HG03378 (cell line): ENCODE measurements around the gene SFXN2.

Source experiments
- ATAC-seq: cut with Tn5 transposase; IDR thresholded peaks from one replicate; pipeline ENCODE4 v1.9.1; 2021; ENCODE audit warnings: mild to moderate bottlenecking, moderate library complexity; ENCODE audit not compliant: unreplicated experiment

SFXN2 gene

DNA sequence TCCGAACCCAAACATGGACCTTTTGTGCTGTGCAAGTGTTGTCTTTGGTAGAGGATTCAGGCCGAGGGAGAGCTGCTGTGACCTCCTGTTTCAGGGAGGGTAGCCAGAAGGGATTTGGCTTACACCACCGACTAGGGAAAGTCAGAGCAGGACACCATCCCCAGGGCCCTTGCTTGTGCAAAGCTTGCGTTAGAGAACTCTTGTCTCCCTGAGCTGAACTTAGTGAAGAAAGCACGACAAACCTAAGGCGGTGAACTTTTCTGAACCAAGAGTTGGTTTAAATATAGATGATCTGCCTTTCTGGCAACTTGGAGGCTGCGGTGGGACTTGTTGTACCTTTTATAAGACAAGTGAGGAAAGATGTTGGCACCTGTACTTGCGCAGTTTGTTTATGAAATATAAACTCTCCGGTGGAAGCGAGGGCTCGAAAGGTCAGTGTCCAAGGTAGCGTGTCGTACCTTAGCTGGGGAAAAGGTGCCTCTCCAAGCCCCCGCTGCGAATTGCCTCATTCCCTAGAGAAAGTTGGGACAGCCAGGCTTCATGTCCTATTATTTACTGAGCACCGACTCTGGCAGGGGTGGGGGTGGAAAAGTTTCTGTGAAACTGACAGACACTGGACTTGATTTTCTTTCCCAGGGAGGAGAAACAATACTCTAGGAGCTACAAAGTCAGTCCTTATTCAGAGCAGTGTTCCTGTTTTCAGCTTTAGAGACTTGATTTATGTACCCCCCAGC lies 60.9 kb downstream of the SFXN2 start:
- no peak for ATAC-seq

DNA sequence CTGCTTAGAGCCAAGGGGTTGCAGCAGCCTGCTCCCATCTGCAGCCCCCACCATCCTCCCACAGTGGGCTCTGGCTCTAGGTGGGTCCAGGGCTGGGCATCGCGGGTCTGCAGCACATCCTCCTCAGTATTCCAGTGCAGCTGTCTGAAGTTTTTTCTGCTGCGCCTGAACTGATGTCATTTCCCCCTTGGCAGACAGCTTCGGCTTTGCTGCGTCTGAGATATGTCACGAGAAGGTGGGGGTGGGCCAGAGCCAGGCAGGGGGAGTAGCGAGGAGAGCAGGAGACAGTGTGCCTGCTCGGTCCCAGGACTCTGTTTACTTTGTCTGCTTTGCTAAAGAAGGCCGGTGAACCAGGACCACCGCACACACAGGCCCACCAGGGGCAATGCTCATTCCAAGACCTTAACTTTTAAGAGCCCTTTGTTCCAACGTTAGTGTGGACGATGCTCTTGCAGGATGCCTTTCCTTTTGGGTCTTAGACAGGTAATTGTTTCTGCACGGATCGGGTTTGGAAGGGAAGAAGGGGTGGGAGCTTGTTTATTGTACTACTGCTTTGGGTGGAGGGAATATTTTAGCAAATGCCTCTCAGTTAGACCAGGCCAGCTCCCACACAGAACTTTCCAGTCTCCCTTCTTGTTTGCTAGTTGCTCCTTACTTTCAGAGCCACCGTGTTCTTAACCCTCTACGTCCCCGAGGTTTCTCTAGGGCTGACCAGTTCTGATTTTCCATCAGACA lies 61.7 kb downstream of the SFXN2 start:
- no peak for ATAC-seq

DNA sequence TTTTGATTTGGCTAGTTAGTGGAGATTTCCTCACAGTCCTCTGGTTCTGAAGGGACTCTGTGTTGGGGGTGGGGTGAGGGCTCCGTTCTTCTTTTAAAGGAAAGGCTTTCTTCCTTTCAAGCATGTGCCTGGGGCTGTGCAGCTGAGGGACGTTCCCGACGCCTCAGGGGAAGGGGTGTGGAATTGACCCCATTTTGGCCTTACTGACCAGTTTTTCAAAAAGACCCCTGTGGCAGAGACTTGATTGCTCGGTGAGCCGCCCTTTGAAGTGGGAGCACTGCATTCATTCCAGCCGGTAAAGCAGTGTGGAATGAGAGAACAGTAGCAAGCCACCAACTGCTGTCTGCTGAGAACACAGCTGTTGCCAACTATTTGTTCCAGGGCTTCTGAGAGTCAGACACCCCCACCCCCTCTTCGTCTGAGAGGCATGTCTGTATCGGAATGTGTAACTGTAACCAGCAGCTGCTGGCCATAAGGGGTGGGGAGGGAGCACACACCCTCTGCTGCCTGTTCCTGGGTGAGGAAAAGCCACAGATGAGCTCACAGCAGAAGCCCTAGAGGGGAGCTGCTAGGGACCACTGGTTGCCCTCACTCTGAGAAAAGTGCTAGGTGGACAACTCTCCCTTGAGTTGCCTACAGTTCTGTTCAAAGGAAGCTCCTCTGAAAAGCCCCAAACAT lies 62.5 kb downstream of the SFXN2 start:
- no peak for ATAC-seq

DNA sequence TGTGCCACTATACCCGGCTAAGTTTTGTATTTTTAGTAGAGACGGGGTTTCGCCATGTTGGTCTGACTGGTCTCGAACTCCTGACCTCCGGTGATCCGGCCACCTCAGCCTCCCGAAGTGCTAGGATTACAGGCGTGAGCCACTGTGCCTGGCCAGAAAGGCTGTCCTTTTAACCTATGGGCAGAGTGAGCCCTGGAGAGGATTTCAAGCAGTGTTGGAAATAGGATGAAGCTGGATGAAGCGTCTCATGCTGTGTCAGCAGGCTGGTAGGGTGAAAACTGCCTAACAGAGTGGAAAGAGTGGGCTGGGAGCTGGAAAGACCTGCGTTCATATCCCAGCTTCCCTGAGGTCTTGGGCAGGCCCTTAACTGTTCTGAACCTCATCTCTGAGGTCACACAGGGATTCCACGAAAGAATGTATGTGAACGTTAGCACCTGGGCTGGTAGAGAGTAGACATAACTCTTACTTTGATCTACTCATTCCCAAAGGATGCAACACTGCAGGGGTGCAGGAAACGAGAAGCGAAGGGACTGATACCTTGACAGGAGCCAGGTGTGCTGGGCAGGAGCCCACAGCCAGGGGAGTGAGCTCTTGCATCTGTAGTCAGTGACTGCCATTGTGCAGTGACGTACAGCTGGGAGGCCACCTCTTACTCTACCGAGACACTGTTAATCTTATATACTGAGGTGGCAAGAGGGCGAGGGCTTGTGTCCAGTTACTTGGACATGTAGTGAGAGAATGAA lies 63.4 kb downstream of the SFXN2 start:
- no peak for ATAC-seq

DNA sequence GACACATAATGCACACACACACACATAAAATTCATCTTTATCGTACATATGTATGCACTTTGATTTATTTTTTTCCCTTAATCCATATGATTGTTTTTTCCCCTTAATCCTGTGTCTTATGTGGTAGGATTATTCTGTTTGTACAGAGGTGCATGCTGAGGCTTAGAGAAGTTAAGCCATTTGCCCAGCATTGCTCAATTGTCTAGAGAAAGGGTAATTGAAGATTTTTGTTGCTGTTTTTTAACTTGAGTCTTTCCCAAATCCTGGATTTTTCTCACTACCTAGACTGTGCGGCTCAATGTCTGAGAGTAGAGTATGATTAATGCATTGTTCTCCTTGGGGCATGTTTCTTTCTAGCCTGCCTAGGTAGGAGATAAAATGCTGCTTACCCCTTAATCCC lies 64.3 kb downstream of the SFXN2 start:
- ATAC-seq, result no peak

DNA sequence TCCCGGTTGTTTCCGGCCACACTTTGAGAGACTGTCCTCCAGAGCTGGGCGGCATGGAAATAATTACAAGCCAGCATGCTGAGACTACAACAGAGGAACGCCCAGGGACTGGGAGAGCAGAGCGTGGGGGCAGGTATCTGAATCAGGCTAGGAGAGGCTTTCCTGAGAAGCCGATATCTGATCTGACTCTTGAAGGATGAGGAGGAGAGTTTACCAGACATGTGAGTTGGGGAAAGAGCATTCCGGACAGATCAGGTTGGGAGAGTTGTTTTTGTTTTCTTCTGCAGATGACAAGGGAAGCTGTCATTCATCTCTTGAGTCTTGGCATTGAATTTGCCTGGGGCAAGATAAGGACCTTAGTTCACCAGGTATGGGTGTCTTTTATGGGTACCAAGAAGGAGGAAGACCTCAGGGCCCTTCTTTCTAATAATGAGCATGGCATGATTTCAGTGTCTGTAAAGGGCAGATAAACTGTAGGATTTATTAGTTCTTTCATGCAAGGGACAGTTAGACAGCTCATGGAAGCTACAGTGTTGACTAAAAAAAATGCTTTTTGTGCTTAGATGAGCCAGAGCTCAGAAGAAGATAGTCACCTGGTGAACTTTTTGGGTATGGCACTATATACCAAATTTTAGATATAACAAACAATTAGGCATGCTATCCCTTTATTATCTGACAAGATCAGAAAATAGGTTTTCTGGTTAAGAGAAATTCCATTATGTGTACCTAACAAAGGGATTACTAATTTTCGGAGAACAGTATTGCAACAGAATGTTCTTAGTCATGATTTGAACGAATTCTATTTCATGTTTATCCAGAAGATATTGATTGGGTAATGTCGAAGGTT lies 65.5 kb downstream of the SFXN2 start:
- ATAC-seq, result no peak

DNA sequence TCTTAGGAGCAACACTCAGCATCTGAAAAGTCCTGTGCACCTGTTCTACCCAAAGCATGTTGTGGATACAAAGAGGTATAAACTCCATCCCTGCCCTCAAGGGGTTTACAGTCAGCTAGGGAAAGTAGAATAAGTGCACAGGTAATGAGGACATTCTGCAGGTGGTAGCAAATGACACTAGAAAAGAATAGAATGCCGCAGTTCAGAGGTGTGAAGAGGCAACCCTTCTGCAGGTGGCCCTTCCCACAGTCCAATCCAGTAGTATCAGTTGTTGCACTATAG lies 66.0 kb downstream of the SFXN2 start:
- no peak for ATAC-seq

DNA sequence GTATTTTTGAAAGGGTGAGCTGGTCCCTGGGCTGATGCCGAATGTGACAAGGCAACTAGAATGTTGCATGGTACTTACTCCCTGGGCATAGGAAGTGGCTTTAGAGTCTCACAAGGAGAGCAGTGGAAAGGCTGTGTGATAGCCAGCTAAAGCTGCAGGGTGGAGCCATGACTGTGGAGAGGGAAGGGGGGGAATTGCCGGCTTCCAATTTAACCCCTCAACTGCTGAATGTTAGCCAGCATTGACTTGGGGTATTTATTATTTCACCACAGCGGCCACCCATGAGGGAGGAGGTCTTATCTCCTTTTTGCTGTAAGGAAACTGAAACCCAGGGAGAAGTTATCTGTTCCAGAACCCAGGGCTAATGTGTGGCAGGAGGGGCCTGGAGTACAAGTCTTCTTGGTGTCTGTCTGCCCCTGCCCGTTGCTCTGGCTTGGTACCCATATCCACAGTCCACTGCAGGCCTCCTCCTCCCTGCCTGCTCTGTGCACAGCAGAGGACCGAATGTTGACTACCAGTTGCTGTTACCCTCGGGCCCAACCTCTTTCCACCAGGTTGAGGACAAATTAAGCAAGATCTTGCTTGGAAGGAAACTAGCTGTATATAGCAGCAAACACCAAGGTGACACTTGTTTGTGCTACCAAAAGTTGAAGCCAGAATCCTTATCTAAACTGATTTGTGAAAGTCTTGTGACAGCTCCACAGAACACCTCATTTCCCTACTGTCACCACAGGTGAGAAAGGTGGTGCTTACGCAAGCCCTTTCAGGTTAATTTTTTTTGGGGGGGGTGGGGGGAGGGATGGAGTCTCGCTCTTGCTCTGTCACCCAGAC lies 66.9 kb downstream of the SFXN2 start:
- no peak for ATAC-seq

DNA sequence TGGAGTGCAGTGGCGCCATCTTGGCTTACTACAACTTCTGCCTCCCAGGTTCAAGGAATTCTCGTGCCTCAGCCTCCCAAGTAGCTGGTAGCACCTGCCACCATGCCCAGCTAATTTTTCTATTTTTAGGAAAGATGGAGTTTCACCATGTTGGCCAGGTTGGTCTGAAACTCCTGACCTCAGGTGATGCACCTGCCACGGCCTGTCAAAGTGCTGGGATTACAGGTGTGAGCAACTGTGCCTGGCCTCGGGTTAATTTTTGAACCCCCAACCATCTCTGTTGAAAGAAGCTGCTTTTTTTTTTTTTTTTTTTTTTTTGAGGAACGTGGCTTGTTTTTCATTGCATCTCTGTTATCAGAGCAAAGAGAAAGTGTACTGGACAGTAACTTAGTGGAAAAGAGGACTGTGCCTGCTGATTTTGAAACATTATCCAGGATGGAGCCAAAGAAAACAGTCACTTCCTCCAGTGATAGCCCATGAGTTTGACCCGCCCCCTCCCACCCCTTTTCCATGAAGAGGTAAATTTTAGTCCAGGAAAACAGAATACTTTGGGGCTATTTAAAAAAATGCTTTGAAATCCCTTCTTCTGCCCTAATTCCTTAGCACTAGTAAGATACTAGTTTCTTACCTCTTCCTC lies 67.6 kb downstream of the SFXN2 start:
- ATAC-seq, result no peak

DNA sequence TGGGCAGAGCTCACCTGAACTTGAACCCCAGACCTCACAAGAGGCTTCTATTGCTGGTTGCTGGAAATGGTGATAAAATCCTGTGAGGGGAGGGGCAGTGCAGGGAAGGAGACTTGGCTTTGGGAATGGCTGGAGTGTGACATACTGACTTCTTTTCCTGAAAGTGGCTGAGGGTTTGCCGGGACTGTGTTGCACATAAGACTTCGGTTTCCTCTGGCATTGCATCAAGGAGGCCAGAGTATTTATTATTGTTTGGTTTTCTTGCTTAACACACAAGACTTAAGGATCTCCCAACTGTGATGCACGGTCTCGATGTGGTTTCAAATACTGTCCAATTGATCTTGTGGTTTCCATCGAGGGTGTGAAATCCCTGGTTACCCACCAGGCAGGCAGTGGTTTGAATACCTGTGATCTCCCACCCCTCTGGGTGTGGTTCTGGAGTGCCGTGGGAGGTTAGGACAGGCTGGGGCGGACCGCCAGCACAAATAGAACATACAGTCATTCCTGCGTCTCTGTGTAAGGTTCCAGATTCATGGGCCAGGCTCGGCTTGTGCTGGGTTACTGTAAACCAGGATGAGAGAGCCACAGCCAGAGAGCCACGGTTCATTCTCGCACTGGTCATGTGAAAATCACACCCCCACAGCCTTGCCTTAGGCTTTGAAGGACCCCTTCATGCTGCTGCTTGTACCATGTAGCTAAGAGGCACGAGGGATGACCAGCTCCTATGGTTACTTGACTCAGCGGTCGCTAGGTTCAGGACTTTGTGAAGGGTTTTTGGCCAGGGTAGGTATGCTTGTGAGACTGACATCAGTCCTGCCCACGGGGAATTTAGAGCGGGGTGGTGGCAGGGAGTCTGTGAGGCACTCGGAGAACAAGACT lies 68.5 kb downstream of the SFXN2 start:
- ATAC-seq, result no peak

DNA sequence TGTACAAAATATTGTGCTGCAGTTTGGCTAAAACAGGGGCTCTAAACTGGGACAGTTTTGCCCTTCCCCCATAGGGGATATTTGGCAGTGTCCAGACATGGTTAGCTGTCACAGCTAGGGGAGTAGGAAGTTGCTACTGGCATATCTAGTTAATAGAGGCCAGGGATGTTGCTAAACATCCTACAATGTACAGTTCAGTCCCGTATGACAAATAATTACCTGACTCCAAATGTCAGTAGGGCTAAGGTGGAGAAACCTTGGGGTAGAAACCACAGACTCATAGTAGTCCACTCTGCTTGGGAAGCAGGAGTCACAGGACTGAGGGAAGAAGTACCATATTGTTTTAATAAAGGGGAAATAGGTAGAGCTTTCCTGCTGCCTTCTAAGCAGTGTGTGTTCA lies 69.1 kb downstream of the SFXN2 start:
- no peak for ATAC-seq

DNA sequence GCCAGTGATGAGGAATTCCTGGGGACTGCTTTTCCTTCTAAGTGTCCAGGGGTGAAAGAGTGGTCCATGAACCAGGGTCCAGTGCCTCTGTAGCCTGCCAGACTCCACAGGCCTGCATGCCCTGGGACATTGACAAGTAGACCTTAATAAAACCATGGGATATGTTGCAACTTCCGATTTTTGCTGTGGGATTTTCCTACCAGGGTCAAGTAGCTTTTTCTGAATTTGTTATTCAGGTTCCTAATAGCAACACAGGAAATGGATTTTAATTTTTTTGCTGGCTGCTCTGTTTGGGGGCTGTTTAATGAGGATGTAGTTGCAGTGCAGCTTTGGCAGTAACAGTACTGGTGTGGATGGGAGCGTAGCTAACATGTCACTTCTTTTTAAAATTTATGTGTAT lies 71.4 kb downstream of the SFXN2 start:
- no peak for ATAC-seq

DNA sequence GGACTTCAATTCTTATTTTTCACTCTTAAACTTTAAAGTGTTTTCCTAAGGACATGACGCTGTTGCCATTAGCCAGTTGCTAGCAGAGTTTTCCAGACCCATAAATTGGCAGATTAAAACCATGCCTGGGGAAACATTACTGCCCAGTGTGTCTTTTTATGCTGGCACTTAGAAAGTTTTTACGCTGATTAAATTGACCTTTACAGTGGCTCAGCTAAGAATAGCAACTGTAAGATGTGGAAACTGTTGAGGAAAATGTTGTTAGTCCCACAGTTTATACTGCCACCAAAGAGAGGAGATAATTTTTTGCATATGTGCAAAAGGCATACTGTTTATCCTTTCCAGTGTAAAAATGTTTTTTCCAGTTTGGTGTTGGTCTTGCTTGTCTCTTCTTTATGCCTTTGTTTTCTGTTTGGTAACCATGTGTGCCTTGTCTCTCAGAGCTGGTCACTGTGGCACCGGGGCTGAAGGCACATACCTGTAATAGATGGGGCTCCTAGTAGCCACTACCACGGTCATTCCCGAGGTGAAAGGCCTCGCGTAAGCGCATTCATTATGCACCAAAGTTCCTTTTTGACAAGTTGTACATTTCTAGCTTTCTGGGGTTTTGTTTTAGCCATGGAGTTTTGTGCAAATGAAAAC lies 77.4 kb downstream of the SFXN2 start:
- no peak for ATAC-seq
